Measurements from ENCODE around the gene MRPL10.

DNA sequence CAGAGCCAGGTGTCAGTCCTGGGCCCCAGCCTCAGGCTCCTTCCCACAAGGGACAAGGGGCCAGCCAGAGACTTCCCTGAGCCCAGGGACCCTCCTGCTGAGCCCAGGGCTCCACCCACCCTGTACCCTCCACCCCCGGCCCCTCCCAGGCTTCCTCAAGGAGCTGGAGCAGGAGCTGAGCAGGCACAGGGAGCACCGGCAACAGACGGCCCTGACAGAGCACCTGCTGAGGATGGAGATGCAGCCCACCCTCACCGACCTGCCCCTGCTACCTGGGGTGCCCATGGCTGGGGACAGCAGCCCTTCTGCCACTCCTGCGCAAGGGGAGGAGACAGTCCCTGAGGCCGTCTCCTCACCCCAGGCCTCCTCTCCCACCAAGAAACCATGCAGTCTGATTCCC lies 5.3 kb upstream of the MRPL10 start:
- TF ChIP-seq EP300 (IDR thresholded peaks at IDR 0.05) (no peak), CTCF (IDR thresholded peaks at IDR 0.05) (no peak), POLR2A (IDR thresholded peaks at IDR 0.05) (no peak)

Data from tibial nerve (tissue), 4 donors.